DMS153 (cell line): Measurements from ENCODE around the gene CUL2.
"Not testable (repeated sequence)": the region's sequence is repeated elsewhere in the genome, so short reads cannot be mapped to it uniquely, and the experiment has no call there.

Source experiments
- DNase-seq: peaks from one replicate; lab custom pipeline; 2025; lab: John Stamatoyannopoulos, UW

CUL2 gene

GRCh38 chr10:35090162-35090954 is at the start of gene CUL2:
TSS of gene CUL2 (minus strand) at chr10:35090341. CDS start at chr10:35071317, 19,024 bp downstream.
- peak; percentile 15 for DNase-seq

GRCh38 chr10:35136263-35136815 is 46.2 kb upstream of the CUL2 start:
- no peak for DNase-seq

GRCh38 chr10:35135861-35136260 is 45.7 kb upstream of the CUL2 start:
- no peak for DNase-seq

- DNase-seq = no peak
Observed at GRCh38 chr10:35133586-35133985, 43.4 kb upstream of the CUL2 start.

- no peak for DNase-seq
Observed at GRCh38 chr10:35132727-35133126, 42.6 kb upstream of the CUL2 start.

GRCh38 chr10:35130663-35131062 is 40.5 kb upstream of the CUL2 start:
- DNase-seq = no peak

- no peak for DNase-seq
Observed at GRCh38 chr10:35129185-35129674, 39.1 kb upstream of the CUL2 start.

GRCh38 chr10:35127289-35127891 is 37.2 kb upstream of the CUL2 start:
- DNase-seq = no peak

- DNase-seq = peak; percentile 80
Observed at GRCh38 chr10:35126530-35127288, 36.6 kb upstream of the CUL2 start, which contains the start of gene CREM. TSS of gene CREM (plus strand) at chr10:35126846. CDS start at chr10:35137836, 10,990 bp downstream.

GRCh38 chr10:35126062-35126529 is 36.0 kb upstream of the CUL2 start:
- DNase-seq = no peak

GRCh38 chr10:35124540-35124939 is 34.4 kb upstream of the CUL2 start:
- DNase-seq = no peak

- no peak for DNase-seq
Observed at GRCh38 chr10:35119378-35119777, 29.2 kb upstream of the CUL2 start.

GRCh38 chr10:35112571-35112970 is 22.4 kb upstream of the CUL2 start:
- DNase-seq = no peak

GRCh38 chr10:35103882-35104281 is 13.7 kb upstream of the CUL2 start:
- DNase-seq = no peak

- no peak for DNase-seq
Observed at GRCh38 chr10:35097510-35097909, 7.4 kb upstream of the CUL2 start.

GRCh38 chr10:35096312-35096711 is 6.2 kb upstream of the CUL2 start:
- no peak for DNase-seq

GRCh38 chr10:35092851-35093250 is 2.7 kb upstream of the CUL2 start:
- no peak for DNase-seq

GRCh38 chr10:35091994-35092790 is 2.1 kb upstream of the CUL2 start:
- no peak for DNase-seq

GRCh38 chr10:35089611-35090161 is 455 bp downstream of the CUL2 start:
- no peak for DNase-seq

- no peak for DNase-seq
Observed at GRCh38 chr10:35083242-35083641, 6.9 kb downstream of the CUL2 start.

- DNase-seq = not testable (repeated sequence)
Observed at GRCh38 chr10:35080261-35080660, 9.9 kb downstream of the CUL2 start.
